MM.1S (cell line): ENCODE measurements around the gene CLCF1.

ENCODE experiments used
- CTCF ChIP-seq: fragments of 300-600 bp; sonication (generic); IDR thresholded peaks from 2 replicates; pipeline ENCODE4 v1.5.1; 2016; ENCODE audit warnings: antibody characterized with exemption, low read length, mixed read lengths
- EZH2 ChIP-seq: fragments of 300-600 bp; sonication (generic); optimal IDR thresholded peaks from 2 replicates; pipeline ENCODE3; 2017; ENCODE audit warnings: low read depth, mild to moderate bottlenecking, antibody characterized with exemption, low read length, mixed read lengths
- EZH2phosphoT487 ChIP-seq: fragments of 300-600 bp; sonication (generic); IDR thresholded peaks from 2 replicates; pipeline ENCODE4 v1.6.1; 2018; ENCODE audit warnings: antibody characterized with exemption, low read length

GRCh38 chr11:67405196-67405567 lies 31.8 kb upstream of the CLCF1 start:
- TF ChIP-seq CTCF, result no peak
- no peak for TF ChIP-seq EZH2
- TF ChIP-seq EZH2phosphoT487, result no peak
